ENCODE data around the gene UBE2D2.

The UBE2D2 gene

GRCh38 chr5:139636207-139636792 is 75.2 kb downstream of the UBE2D2 start:
- no peak for DNase-seq (ENCODE audit: low spot score)

- DNase-seq (ENCODE audit: low spot score) = no peak
Measured at GRCh38 chr5:139636975-139637408, 75.9 kb downstream of the UBE2D2 start.

GRCh38 chr5:139637438-139638089 is 76.4 kb downstream of the UBE2D2 start:
- peak; percentile 91 for DNase-seq (ENCODE audit: low spot score)

DNA sequence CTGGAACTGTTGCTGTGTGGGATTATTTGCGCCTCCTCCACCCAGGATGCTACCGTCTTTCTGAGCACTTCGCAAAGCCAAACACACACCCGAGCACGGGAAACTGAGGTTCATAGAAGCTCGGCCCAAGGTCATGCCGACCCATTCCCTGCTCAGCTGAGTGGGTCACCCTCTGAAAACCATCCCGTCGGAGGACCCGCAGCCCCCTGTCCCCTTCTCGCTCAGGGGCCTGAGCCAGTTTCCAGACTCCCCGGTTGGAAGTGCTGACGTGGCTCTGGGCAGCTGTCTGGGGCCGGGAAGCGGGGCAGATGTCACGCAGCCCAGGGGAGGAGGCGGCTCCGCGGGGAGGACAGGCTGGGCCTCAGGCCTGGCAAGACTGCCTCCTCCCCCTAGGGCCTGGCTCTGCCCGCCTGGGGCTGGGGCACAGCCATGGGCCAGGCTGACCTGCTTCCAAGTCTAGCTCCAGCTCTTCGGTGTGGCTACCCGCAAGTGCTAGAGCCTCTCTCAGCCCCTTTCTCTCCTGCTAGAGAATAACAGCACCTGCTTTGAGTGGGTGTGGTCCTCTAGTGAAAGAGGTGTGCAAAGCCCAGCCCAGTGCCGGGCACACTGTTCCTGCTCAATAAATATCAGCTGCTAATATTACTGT is 77.1 kb downstream of the UBE2D2 start:
- peak; percentile 81 for DNase-seq (ENCODE audit: low spot score)

GRCh38 chr5:139638736-139639618 is 77.8 kb downstream of the UBE2D2 start:
- no peak for DNase-seq (ENCODE audit: low spot score)

DNA sequence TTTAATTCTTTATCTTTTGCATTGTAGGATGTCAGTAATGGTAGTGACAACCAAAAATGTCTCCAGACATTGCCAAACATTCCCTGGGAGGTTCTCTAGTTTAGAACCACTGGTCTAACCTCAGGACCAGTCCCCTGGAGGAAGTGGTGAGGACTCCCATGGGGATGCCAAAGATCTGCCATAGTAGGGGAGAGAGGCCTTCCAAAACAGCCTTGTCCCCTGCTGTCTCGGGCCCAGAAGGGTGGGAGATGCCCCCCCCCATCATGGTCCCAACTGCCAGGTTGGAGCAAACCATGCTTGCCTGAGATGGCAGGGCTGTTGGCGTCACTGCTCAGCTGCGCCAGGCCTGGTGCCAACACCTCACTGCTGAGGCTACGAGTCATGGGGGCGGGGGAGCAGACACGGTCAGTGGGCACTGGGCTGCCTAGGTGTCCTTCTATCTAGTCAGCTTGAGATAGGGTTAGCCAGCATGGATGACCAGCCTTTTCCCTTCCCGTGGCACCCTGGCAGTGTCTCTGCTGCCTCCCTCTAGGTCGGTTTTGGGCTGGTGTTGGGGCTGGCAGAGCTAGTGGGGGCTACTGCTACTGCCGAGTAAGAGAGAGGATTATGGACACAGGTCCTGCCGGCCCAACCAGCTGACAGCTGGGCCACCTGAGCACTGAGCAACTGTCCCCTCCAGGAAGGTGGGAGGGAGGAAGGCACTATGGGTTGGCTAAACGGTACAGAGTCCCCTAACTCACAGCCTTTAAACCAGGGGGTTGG is 78.7 kb downstream of the UBE2D2 start:
- DNase-seq (ENCODE audit: low spot score) = no peak

GRCh38 chr5:139640421-139641115 is 79.4 kb downstream of the UBE2D2 start:
- no peak for DNase-seq (ENCODE audit: low spot score)

DNA sequence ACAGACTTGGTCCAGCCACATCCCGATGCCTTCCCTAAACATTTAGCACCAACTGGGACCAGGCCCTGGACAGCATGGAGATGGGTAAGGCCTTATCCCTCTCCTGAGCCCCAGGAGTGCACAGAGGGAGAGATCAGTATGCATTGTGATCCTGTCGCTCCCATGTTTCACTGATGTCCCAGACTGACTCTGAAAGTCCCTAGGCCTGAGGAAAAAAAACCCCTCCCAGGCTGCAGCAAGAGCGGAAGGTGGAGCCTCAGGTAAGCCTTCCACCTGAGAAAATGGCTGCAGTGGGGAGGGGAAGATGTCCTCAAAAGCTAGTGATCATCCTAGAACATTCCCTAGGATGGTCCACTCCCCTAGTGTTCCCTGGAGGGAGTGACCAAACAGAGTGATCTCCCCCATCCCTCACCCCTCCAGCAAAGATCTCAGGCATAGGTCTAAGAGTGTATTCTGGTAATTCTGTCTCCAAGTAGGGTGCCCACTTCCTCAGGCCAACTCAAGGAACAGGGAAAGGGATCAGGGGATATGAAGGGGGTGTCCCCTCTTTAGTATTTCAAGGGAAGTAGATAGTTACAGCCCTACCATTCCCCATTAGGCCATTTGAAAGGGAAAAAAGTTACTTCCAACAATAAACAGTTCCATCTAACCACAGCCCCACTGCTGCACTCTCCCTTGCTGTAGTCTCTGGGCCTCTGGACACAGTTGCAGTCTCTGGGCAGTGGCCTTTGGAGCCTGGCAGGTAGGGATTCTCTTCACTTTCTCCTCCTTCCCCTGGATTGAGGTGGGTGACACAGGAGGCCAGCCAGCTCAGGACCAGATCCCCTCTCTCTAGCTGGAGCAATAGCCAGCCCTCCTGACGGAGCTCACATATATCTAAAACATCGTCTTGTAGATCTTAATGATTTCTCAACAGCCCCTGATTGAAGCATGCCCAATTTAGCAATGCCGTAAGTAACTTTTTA is 80.3 kb downstream of the UBE2D2 start:
- DNase-seq (ENCODE audit: low spot score) = no peak

GRCh38 chr5:139642213-139642612 is 81.1 kb downstream of the UBE2D2 start:
- no peak for DNase-seq (ENCODE audit: low spot score)

- peak; percentile 81 for DNase-seq (ENCODE audit: low spot score)
Measured at GRCh38 chr5:139642891-139643871, 82.0 kb downstream of the UBE2D2 start.

DNA sequence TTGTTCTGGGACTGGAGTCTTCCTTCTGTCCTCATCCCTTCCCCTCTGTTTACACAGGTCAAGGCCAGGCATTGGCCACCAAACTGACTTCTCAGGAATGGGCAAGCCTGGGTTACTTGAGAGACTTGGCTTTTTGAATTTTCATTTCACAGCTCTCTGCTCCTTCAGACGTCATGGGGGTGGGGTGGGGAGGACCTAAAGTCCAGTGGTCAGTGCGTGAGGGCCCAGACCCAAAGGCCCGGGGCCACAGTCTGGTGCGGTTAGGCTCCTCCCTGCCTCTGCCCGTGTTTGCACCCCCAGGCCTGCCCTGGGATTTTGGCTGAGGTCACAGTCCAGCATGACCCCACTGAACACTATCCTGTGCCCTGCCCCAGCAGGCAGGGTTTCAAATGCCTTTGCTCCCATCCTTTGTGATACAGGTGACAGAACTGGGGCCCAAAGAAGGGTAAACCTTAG is 82.9 kb downstream of the UBE2D2 start:
- no peak for DNase-seq (ENCODE audit: low spot score)

DNA sequence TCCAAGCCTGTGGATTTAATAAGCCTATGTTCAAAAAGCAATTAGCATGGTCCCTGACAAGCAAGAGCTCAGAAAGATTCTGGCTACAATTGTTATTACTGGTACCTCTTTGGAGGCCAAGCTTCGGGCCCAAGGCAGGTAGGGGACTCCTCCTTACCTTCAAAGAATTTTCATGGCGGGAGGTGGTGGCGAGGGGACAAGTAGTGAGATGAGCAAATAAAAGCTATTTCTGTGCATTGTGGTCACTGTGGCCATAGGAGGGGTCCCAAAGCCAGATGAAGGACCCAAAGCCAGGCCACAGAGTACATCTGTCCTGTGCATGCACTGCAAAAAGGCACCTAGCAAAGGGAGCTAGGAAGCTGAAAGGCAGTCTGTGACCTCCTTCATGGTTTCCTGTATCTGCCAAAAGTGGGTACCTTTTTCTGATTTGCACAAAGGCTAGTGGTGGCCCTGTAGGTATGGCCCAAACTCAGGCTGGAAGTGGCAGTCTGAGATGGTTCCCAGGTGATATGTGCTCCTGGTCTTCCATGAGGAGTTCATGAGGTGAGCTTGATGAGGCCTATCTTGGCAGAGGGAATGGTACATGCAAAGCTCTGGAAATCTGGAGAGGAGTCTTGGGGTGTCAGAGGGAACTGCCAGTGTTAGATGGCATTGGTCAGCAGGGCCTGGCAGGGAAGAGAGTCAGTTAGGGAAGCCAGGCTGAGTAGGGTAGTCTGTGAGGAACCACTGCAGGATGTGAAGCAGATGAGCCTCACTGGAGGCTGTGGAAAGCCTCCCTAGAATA is 83.7 kb downstream of the UBE2D2 start:
- no peak for DNase-seq (ENCODE audit: low spot score)

GRCh38 chr5:139645430-139645871 is 84.3 kb downstream of the UBE2D2 start:
- no peak for DNase-seq (ENCODE audit: low spot score)

DNA sequence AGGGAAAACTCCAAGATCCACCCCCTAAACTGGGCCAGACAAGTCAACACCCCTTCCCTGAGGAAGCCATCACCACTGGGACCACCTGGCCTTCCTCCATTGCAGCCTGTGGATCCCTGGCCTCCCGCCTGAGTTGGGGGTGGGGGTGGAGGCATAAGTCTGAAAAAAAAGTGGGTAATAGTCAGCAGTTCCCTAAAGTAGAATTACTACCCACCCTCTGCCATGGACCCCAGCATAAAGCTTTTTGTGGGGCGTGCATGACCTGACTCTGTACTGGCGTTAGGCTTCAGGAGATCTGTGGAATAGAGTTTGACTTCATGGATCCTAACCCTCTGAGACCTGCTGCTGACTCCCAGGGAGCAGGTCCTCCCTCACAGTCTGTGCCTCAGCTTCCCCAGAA is 85.0 kb downstream of the UBE2D2 start:
- DNase-seq (ENCODE audit: low spot score) = no peak

GRCh38 chr5:139646912-139647505 is 85.9 kb downstream of the UBE2D2 start:
- peak; percentile 63 for DNase-seq (ENCODE audit: low spot score)

DNA sequence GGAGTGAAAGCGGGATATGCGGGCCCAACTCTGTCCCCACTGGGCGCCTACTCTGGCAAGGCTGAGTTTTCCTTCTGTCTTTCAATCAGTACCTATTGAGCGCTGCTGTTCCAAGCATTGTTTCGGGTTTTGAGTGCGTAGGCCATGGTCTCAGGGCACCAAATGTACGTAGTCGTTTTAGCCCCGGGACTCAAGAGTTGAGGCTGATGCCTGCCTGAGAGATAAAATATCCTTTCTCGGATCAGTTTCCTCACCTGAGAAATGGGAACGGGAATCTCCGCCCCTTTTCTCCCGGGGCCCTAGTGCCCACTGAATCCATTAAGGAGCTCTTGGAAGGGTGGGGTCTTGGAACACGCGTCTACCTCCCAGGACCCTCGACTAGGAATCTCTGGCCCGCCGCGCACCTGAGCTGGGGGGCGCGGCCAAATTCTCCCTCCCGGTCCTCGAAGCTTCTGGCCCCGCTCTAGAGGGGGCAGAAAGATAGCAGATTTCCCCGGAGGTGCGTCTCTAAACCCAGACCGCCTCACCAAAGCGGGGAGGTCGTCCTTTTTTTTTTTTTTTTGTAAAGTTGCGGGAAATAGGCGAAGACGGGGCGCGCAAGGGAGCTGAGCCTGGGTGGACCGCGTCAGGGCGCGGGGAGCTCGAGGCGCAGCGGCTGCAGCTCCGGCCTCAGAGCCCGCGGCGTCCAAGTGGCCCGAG is 86.5 kb downstream of the UBE2D2 start:
- no peak for DNase-seq (ENCODE audit: low spot score)
